K562 (cell line): Measurements from ENCODE around the gene RNF207. TPM values are rescaled to one million over a fixed set of nuclear protein-coding genes. Genes with fewer than 3 reads are reported as not detected.

Experiments used
- DPF2 ChIP-seq: fragments of 450-650 bp; IDR thresholded peaks from 2 replicates; pipeline ENCODE4 v1.6.1; 2016
- E2F3 ChIP-seq: fragments of 250-450 bp; sonication (Bioruptor Pico); IDR thresholded peaks from 2 replicates; pipeline ENCODE4 v1.4.0; 2020; ENCODE audit warnings: mild to moderate bottlenecking
- EHMT2 ChIP-seq: fragments of 450-650 bp; IDR thresholded peaks from 2 replicates; pipeline ENCODE4 v1.6.1; 2018; ENCODE audit warnings: antibody characterized with exemption
- ETV5 ChIP-seq: sonication (generic); formaldehyde crosslinking; IDR thresholded peaks from 2 replicates; pipeline ENCODE4 v1.4.0; 2020; ENCODE audit warnings: low read depth, mild to moderate bottlenecking, missing genetic modification reagents
- EWSR1 ChIP-seq: fragments of 450-650 bp; IDR thresholded peaks from 2 replicates; pipeline ENCODE4 v1.6.1; 2018; ENCODE audit warnings: borderline replicate concordance, mild to moderate bottlenecking, low read depth, moderate library complexity; ENCODE audit not compliant: partially characterized antibody
- FIP1L1 ChIP-seq: fragments of 200-400 bp; formaldehyde crosslinking; IDR thresholded peaks from 2 replicates; pipeline ENCODE4 v1.6.1; 2018; ENCODE audit warnings: mild to moderate bottlenecking, low read depth, low read length; ENCODE audit not compliant: poor library complexity, severe bottlenecking
- HDAC6 ChIP-seq: IDR thresholded peaks from 2 replicates; pipeline ENCODE4 v1.6.1; 2012; ENCODE audit warnings: low read depth, mild to moderate bottlenecking, control low read depth, inconsistent platforms, low read length, moderate library complexity
- KLF16 ChIP-seq: IDR thresholded peaks from 2 replicates; pipeline ENCODE4 v1.6.1; 2016; ENCODE audit warnings: antibody characterized with exemption
- MAX ChIP-seq: sonication (generic); formaldehyde crosslinking; IDR thresholded peaks from 2 replicates; pipeline ENCODE4 v1.9.0; 2022; ENCODE audit warnings: mild to moderate bottlenecking, missing genetic modification reagents
- NELFE ChIP-seq: IDR thresholded peaks from 2 replicates; pipeline ENCODE4 v1.6.1; 2011; ENCODE audit warnings: mild to moderate bottlenecking; ENCODE audit not compliant: insufficient read depth, insufficient read length
- PATZ1 ChIP-seq: fragments of 250-450 bp; sonication (Bioruptor Pico); IDR thresholded peaks from 2 replicates; pipeline ENCODE4 v1.5.0; 2020; ENCODE audit warnings: mild to moderate bottlenecking, borderline replicate concordance
- PHF20 ChIP-seq: fragments of 450-650 bp; IDR thresholded peaks from 2 replicates; pipeline ENCODE4 v1.6.1; 2018; ENCODE audit not compliant: partially characterized antibody
- PHF8 ChIP-seq: fragments of 200-600 bp; sonication (generic); IDR thresholded peaks from 2 replicates; pipeline ENCODE4 v1.6.1; 2012; ENCODE audit warnings: mixed run types, mild to moderate bottlenecking, inconsistent platforms, low read length, moderate library complexity, borderline replicate concordance
- PML ChIP-seq: IDR thresholded peaks from 2 replicates; pipeline ENCODE4 v1.6.1; 2012; ENCODE audit warnings: low read length, inconsistent platforms
- POLR2A ChIP-seq: fragments of 450-650 bp; conservative IDR thresholded peaks from 2 replicates; pipeline ENCODE4 v1.6.1; 2016
- POLR2H ChIP-seq: IDR thresholded peaks from 2 replicates; pipeline ENCODE4 v1.6.1; 2016; ENCODE audit warnings: missing genetic modification characterization, low read depth, mild to moderate bottlenecking, control low read depth, missing compliant biosample characterization, moderate library complexity
- SMAD2 ChIP-seq: fragments of 150-350 bp; IDR thresholded peaks from 2 replicates; pipeline ENCODE4 v1.6.1; 2014; ENCODE audit warnings: low read depth, mild to moderate bottlenecking, low read length
- STAT5A ChIP-seq: IDR thresholded peaks from 2 replicates; pipeline ENCODE4 v1.6.1; 2012; ENCODE audit warnings: low read length, inconsistent platforms, borderline replicate concordance
- SUPT5H ChIP-seq: fragments of 450-650 bp; IDR thresholded peaks from 2 replicates; pipeline ENCODE4 v1.6.1; 2016
- WHSC1 ChIP-seq: IDR thresholded peaks from one replicate; pipeline ENCODE4 v1.6.1; 2012; ENCODE audit warnings: low read length, control low read depth, inconsistent platforms
- ZBTB9 ChIP-seq: fragments of 450-650 bp; formaldehyde crosslinking; IDR thresholded peaks from 2 replicates; pipeline ENCODE4 v1.4.0; 2020; ENCODE audit warnings: mild to moderate bottlenecking, moderate library complexity
- ZNF232 ChIP-seq: sonication (generic); formaldehyde crosslinking; IDR thresholded peaks from 2 replicates; pipeline ENCODE4 v1.8.0; 2022; ENCODE audit warnings: mild to moderate bottlenecking, missing genetic modification reagents
- ZNF830 ChIP-seq: fragments of 250-450 bp; sonication (Bioruptor Pico); IDR thresholded peaks from 2 replicates; pipeline ENCODE4 v1.5.0; 2021; ENCODE audit warnings: mild to moderate bottlenecking
- polyA plus RNA-seq, 8 experiments: library from polyadenylated mRNA; depleted of rRNA in 4 of 8; stranded (reverse) in 5 of 8; unstranded in 3 of 8; fragments of >200 nt; fragmentation: Nextera tagmentation in 2 of 8; fragmentation: Illumina TruSeq in 1 of 8; extraction: Ambion mirVana in 2 of 8; extraction: Trizol in 1 of 8; gene quantifications; 2 replicates each; pipeline versions ENCODE4 v1.2.1 to v1.2.3, GENCODE V29; 2011 to 2014; ENCODE audit warnings: inconsistent platforms in 1 of 8, missing spikeins in 1 of 8
- total RNA-seq, 7 experiments: library from RNA; depleted of rRNA in 6 of 7; stranded (reverse); fragments of >200 nt in 6 of 7; fragmentation: Illumina TruSeq in 2 of 7; extraction: Trizol in 2 of 7; gene quantifications; 2 replicates each; pipeline versions ENCODE4 v1.2.1 to v1.2.3, GENCODE V29; 2011 to 2021; ENCODE audit warnings: low replicate concordance in 1 of 7
- TF ChIP-seq, protein P1 (sequence below): fragments of 450-650 bp; IDR thresholded peaks from 2 replicates; pipeline ENCODE4 v1.6.1; 2017; ENCODE audit warnings: mild to moderate bottlenecking, moderate library complexity
- TF ChIP-seq, protein P2 (sequence below): sonication (generic); formaldehyde crosslinking; IDR thresholded peaks from 2 replicates; pipeline ENCODE4 v1.8.1; 2023; ENCODE audit warnings: mild to moderate bottlenecking, missing genetic modification reagents, moderate library complexity

The RNF207 gene
- total and polyA plus RNA-seq, 9 of the 15 experiments (the other 6 are each of a cell fraction or from before 2014, with no cell fraction given): 2.7 to 30.6 (median 12.9) TPM

- TF ChIP-seq PATZ1 (CRISPR knock-in tag) (no peak), ZNF232 (peak; percentile 97), HDAC6 (no peak), POLR2H (tag) (no peak), POLR2A (no peak), ZBTB9 (CRISPR knock-in tag) (peak; percentile 89; the same call in 1 of the 2 replicates), EHMT2 (peak; percentile 99), WHSC1 (no peak), PHF20 (no peak), PHF8 (no peak), NELFE (no peak), KLF16 (no peak), ZNF830 (CRISPR knock-in tag) (0 out of 2 replicates have a peak, but pooled peaks have one; percentile 29), SUPT5H (no peak), E2F3 (CRISPR knock-in tag) (0 out of 2 replicates have a peak, but pooled peaks have one; percentile 53), EWSR1 (no peak), DPF2 (no peak), PML (no peak), FIP1L1 (peak; percentile 92), ETV5 (CRISPR knock-in tag) (peak; percentile 90), SMAD2 (no peak), MAX (peak; percentile 85), STAT5A (no peak)
- TF ChIP-seq, protein P1, sequence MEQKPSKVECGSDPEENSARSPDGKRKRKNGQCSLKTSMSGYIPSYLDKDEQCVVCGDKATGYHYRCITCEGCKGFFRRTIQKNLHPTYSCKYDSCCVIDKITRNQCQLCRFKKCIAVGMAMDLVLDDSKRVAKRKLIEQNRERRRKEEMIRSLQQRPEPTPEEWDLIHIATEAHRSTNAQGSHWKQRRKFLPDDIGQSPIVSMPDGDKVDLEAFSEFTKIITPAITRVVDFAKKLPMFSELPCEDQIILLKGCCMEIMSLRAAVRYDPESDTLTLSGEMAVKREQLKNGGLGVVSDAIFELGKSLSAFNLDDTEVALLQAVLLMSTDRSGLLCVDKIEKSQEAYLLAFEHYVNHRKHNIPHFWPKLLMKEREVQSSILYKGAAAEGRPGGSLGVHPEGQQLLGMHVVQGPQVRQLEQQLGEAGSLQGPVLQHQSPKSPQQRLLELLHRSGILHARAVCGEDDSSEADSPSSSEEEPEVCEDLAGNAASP: no peak
- TF ChIP-seq, protein P2, sequence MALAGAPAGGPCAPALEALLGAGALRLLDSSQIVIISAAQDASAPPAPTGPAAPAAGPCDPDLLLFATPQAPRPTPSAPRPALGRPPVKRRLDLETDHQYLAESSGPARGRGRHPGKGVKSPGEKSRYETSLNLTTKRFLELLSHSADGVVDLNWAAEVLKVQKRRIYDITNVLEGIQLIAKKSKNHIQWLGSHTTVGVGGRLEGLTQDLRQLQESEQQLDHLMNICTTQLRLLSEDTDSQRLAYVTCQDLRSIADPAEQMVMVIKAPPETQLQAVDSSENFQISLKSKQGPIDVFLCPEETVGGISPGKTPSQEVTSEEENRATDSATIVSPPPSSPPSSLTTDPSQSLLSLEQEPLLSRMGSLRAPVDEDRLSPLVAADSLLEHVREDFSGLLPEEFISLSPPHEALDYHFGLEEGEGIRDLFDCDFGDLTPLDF (CRISPR knock-in tag): peak; percentile 98
Observed at GRCh38 chr1:6245086-6245868, 39.4 kb downstream of the RNF207 start (continued).
